HUES48 (cell line): ENCODE measurements around the gene PRIMA1.

Experiments used
- H3K27ac ChIP-seq: one replicate; pipeline ENCODE4 v1.7.0; 2013; ENCODE audit warnings: low read depth, low read length, inconsistent platforms
- H3K27me3 ChIP-seq: 2 replicates; pipeline ENCODE4 v1.6.1; 2013; ENCODE audit warnings: mild to moderate bottlenecking, low read length; ENCODE audit not compliant: control insufficient read depth, insufficient read depth
- H3K36me3 ChIP-seq: 2 replicates; pipeline ENCODE4 v1.6.1; 2013; ENCODE audit warnings: low read length; ENCODE audit not compliant: control insufficient read depth, insufficient read depth
- H3K4me1 ChIP-seq: 2 replicates; pipeline ENCODE4 v1.6.1; 2013; ENCODE audit warnings: mild to moderate bottlenecking, low read length; ENCODE audit not compliant: control insufficient read depth, insufficient read depth
- H3K4me3 ChIP-seq: 2 replicates; pipeline ENCODE4 v1.5.1; 2013; ENCODE audit warnings: mild to moderate bottlenecking, low read depth, low read length
- H3K9ac ChIP-seq: 2 replicates; pipeline ENCODE4 v1.6.1; 2013; ENCODE audit warnings: mild to moderate bottlenecking, low read depth, low read length, moderate library complexity
- H3K9me3 ChIP-seq: 2 replicates; pipeline ENCODE4 v1.6.1; 2013; ENCODE audit warnings: low read length; ENCODE audit not compliant: control insufficient read depth, insufficient read depth

The PRIMA1 gene

DNA sequence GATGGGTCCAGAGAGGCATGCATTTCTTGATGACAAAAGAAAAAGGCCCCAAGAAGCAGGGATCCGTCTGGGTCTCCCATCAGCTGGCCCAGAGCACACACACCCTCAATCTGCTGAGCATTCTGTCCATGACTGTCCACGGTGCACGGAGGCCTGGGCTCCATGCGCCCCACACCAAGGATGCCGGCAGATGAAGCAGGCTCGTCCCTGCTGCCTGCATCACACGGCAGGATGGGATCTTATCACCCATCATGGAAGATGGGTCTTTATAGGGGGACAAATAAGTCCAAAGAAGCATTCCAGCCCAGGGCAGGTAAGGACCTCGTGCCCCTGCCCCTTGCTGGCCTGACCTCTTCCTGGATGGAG, 59.7 kb downstream of the PRIMA1 start:
- no peaks in the 10 kb centered on the region for H3K27me3 ChIP-seq
- no peaks in the 10 kb centered on the region for H3K4me1 ChIP-seq
- H3K9me3 ChIP-seq = no peaks in the 10 kb centered on the region
- no peaks in the 10 kb centered on the region for H3K36me3 ChIP-seq
- no peak overlapping the region for H3K9ac ChIP-seq
- H3K27ac ChIP-seq = no peak overlapping the region
- H3K4me3 ChIP-seq = no peak overlapping the region

DNA sequence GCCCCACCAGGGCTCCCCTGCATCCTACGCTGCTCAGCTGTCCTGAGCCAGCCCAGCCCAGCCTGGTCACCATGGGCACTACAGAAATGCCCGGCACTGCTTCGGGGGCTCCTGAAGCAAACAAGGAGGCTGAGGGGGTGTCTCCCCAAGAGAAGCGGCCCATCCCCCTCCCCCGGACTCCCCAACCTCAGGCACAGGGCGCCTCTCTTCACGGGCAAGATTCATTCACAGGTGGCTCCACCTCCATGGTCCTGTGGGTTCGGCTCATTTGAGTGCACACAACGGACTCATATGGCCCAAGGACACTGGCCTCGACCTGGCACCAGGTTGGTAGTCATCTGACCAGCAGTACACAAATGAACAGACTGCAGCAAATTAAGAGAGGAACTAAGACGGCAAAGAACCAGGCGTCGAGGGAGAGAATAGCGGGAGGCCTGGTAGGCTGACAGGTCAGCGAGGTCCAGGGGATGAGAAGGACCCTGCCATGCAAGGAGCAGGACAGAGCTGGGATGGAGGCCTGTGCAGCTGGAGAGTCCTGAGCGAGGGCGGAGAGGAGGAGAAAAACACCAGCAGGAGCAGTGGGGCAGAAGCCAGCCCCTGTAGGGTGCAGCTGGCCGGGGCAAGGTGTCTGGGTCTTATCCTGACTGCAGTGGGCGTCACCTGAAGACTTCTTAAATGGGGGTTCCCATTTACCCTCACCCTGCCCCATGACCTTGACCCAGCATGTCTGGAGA, 60.2 kb downstream of the PRIMA1 start:
- H3K36me3 ChIP-seq = no peaks in the 10 kb centered on the region
- H3K4me3 ChIP-seq = no peak overlapping the region
- H3K27ac ChIP-seq = no peak overlapping the region
- no peaks in the 10 kb centered on the region for H3K9me3 ChIP-seq
- no peaks in the 10 kb centered on the region for H3K4me1 ChIP-seq
- no peaks in the 10 kb centered on the region for H3K27me3 ChIP-seq
- H3K9ac ChIP-seq = no peak overlapping the region

DNA sequence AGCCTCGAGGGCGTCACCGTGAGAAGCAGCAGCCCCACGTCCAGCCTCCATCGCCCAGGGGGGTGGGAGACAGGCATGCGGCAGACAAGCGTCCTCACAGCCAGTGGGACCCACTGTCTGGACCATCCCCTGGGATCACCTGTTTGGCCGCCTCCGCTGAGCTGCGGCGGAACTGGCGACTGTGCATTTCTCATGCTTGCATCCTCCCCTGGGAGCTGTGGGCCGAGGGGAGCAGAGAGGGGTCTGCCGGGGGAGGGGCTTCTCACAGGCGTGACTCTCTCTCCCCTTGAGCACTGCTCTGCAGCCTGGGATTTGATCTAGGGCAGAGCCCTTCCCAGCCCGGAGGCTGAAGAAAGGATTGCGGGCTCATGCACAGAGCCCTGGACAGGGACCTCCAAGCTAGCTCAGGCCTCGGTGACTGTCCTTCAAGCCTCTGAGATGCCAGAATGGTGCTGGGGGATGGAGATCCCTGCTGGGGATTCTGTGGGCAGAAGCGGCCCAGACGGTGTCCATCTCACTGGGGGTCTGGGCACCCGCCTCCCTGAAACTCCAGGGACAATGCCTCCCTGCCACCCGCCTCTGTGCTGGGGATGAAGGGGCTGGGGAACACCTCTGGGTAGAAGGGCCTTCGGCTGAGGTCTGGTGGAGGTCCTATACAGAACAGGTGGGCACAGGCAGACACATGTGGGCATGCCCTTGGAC, 61.1 kb downstream of the PRIMA1 start:
- Histone ChIP-seq H3K9ac (no peak overlapping the region), H3K27me3 (no peaks in the 10 kb centered on the region), H3K27ac (no peak overlapping the region), H3K4me3 (no peak overlapping the region), H3K9me3 (no peaks in the 10 kb centered on the region), H3K36me3 (no peaks in the 10 kb centered on the region), H3K4me1 (no peaks in the 10 kb centered on the region)

DNA sequence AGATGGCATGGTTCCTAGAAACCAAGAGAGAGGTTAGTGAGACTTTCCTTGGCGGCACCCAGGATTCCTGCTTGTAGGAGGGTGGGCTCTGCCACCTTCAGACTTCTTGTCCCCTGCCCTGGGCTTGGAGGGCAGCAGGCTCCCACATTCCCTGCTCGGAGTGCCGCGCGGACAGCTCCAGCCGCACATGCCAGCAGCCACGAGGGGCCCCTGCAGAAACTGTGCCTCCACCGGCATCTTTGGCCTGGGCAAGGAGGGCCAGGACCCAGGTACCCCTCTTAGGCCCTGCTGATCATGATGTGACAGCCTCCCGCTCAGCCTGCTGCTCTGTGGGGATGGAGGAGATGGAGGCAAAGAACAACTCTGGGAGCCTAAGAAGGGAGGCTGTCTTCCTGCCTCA, 62.3 kb downstream of the PRIMA1 start:
- H3K9me3 ChIP-seq = no peaks in the 10 kb centered on the region
- no peaks in the 10 kb centered on the region for H3K27me3 ChIP-seq
- no peak overlapping the region for H3K9ac ChIP-seq
- H3K4me3 ChIP-seq = no peak overlapping the region
- H3K4me1 ChIP-seq = no peaks in the 10 kb centered on the region
- H3K27ac ChIP-seq = no peak overlapping the region
- no peaks in the 10 kb centered on the region for H3K36me3 ChIP-seq

DNA sequence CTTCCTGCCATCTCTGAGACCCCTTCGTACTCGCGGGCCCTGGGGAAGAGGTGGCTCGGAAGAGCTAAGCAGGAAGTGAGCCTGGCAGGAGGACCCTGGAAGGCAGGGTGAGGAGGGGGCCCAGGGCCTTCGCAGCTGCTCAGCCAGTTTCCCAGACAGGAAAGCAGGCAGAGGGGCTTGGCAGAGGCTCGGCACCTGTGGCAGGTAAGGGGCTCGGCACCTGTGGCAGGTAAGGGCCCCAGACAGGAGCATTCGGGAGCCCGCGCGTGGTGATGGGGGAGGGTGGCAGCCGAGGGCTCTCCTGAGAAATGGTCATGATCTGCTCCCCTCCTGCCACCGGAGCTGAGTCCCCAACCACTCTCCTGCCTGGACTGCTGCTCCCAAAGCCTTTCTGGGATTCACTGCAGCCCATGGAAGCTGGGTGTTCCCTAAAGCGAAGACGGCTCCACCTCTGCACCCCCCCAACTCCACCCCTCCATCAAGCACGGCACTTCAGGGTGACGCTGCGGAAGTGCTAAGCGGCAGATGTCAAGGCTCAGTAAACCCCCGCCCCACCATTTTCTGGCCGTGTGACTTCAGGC, 63.2 kb downstream of the PRIMA1 start:
- H3K36me3 ChIP-seq = no peaks in the 10 kb centered on the region
- H3K9ac ChIP-seq = no peak overlapping the region
- H3K27me3 ChIP-seq = no peaks in the 10 kb centered on the region
- H3K9me3 ChIP-seq = no peaks in the 10 kb centered on the region
- no peak overlapping the region for H3K4me3 ChIP-seq
- no peak overlapping the region for H3K27ac ChIP-seq
- H3K4me1 ChIP-seq = no peaks in the 10 kb centered on the region

DNA sequence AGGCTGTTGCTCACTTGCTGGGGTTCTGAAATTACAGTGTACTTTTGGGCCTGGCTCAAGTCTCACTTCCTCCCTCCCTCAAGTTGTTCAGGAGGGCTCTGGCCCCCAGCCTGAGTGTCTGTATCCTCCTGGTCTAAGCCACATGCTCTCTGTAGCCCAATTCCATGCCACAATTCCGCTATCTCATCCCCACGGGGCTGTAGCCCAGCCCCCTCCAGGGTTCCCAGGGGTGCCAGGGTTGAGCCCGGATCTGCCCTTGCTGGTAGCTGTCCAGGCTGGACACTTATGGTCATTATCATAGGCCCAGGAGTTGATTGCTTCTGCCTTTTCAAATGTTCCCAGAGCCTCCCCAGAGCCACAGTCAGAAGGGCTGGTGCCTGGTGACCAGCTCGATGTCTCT, 65.3 kb downstream of the PRIMA1 start:
- Histone ChIP-seq H3K27me3 (no peaks in the 10 kb centered on the region), H3K27ac (no peak overlapping the region), H3K4me1 (no peaks in the 10 kb centered on the region), H3K4me3 (no peak overlapping the region), H3K36me3 (no peaks in the 10 kb centered on the region), H3K9ac (no peak overlapping the region), H3K9me3 (no peaks in the 10 kb centered on the region)

DNA sequence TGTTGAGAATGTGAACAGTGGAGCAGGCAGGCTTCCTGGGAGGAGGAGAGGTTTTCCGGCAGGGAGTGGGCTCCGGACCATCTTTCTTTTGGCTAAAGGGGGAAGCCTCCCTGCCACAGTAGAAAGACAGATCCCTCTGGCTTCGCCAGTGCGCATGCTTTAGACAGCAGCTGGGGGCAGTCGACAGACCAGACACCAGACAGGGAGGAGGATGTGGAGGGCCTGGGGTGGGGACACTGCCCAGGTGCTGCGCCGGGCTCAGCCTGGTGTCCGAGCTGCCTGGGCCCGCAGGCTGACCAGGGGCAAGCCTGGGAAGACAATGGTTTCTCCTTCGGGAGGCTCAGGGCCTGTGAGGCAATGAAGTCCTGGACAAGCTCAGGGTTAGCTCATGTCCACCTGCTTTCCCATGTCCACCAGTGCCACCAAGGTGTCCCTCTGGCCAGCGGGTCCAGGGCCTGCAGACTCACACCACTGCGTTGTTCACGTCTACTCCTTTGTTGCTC, 67.3 kb downstream of the PRIMA1 start:
- no peak overlapping the region for H3K27ac ChIP-seq
- no peaks in the 10 kb centered on the region for H3K36me3 ChIP-seq
- no peaks in the 10 kb centered on the region for H3K4me1 ChIP-seq
- no peaks in the 10 kb centered on the region for H3K9me3 ChIP-seq
- H3K4me3 ChIP-seq = no peak overlapping the region
- no peak overlapping the region for H3K9ac ChIP-seq
- no peaks in the 10 kb centered on the region for H3K27me3 ChIP-seq

DNA sequence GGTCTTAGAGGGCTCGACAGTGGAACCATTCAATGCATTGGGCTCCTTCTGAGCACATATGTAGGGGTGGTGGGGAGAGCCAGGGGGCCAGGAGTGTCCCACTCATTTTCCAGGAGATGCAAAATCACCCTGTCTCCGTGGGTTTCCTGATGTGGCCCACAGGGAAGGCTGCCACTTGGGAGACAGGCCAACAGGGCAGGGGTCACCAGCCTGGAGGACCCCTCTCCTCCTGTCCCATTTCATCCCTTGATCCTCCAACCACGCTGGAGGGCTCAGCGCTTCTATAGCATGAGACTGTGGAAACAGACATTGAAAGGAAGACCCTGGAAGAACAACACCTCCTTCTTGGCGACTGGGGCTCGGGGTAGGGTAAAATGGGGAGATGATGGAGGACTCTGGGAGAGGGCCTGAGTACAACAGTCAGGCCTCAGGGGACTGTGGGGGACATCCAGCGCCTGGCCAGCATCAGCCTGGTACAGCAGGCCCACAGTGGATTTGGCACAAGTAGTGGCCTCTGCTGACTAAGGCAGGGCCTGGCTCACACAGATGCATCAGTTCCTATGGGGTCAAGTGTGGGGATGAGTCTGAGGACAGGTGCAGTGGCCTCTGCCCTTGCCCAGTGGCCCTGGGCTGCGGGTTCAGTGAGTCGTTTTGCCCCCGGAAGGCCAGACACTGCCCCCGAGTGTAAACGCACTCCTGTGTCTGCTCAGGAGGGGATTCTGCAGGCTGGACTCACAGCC, 68.0 kb downstream of the PRIMA1 start:
- Histone ChIP-seq H3K4me3 (no peak overlapping the region), H3K36me3 (no peaks in the 10 kb centered on the region), H3K27me3 (no peaks in the 10 kb centered on the region), H3K9me3 (no peaks in the 10 kb centered on the region), H3K4me1 (no peaks in the 10 kb centered on the region), H3K27ac (no peak overlapping the region), H3K9ac (no peak overlapping the region)

DNA sequence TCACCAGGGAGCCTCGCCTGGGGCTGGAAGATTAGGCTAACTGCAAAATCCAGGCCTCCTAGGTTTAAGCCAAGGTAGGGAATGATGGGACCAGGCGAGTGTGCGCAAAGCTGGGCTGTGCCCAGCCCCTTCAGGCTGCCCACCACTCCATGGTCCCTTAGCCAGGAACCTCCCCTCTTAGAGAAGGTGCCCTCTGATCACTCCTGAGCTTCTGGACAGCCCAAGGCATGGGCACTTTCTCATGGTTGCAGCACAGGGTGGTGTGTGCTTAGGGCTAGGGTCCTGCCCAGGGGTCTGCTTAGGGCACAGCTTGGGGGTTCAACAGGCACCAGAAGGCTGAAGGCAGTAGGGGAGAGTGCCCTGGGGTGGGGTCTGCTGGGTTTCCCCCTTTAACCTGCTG, 69.0 kb downstream of the PRIMA1 start:
- H3K4me1 ChIP-seq = no peaks in the 10 kb centered on the region

DNA sequence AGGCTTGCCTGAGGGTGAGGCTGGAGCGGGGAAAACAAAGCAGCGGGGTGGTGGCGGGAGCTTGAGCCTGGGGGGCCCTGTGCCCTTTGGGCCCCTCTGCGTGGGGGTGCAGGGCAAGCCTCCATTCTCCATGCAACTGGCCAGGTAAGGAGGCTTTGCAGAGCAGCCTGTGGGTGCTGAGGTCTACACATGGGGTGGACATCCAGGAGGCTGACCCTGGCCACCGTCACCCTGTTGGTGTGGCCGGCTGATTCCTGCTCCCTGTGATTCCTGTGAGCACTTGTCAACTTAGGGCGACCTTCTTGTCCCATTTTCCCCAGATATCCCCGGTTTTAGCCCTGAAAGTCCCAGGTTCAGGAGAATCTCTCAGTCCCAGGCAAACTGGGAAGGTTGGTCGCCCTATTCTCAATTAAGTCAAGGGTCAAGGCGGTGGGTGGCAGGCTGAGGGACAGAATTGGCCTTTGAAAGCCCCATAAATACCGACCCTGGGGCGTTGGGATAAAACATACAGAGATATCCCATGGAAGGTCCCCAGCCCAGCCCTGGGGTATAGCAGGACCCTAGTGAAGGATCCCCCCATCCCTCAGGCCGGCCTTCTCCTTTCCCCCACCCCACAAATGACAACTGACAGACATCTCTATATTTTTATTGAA, 70.5 kb downstream of the PRIMA1 start:
- no peaks in the 10 kb centered on the region for H3K27me3 ChIP-seq
- no peak overlapping the region for H3K27ac ChIP-seq
- H3K9ac ChIP-seq = no peak overlapping the region
- peaks cover 3% of the 10 kb centered on the region; the same call in 1 of the 2 replicates for H3K4me1 ChIP-seq
- H3K4me3 ChIP-seq = no peak overlapping the region
- no peaks in the 10 kb centered on the region for H3K9me3 ChIP-seq
- no peaks in the 10 kb centered on the region for H3K36me3 ChIP-seq

More for the DNA sequence above, 69.0 kb downstream of the PRIMA1 start:
- Histone ChIP-seq H3K27me3 (no peaks in the 10 kb centered on the region), H3K36me3 (no peaks in the 10 kb centered on the region), H3K27ac (no peak overlapping the region), H3K9me3 (no peaks in the 10 kb centered on the region), H3K9ac (no peak overlapping the region), H3K4me3 (no peak overlapping the region)
